Measurements from ENCODE around the gene RTKN.

- TF ChIP-seq CTCF (IDR thresholded peaks at IDR 0.05 in 2 of 3, conservative IDR thresholded peaks at IDR 0.05 in 1 of 3; ENCODE audit: borderline replicate concordance in 1 of 3, insufficient read depth in 1 of 3, low read depth in 2 of 3, low read length in 2 of 3) (no peak), POLR2A (IDR thresholded peaks at IDR 0.05; ENCODE audit: borderline replicate concordance, extremely low read depth, insufficient read depth, insufficient read length) (no peak), EZH2phosphoT487 (IDR thresholded peaks at IDR 0.05; ENCODE audit: borderline replicate concordance) (no peak), POLR2AphosphoS5 (IDR thresholded peaks at IDR 0.05; ENCODE audit: low read depth, low read length) (no peak), ELF1 (IDR thresholded peaks at IDR 0.05; ENCODE audit: borderline replicate concordance, low read depth) (no peak), ZBTB33 (IDR thresholded peaks at IDR 0.05; ENCODE audit: extremely low read depth, insufficient replicate concordance, low read length) (no peak), EZH2 (IDR thresholded peaks at IDR 0.05) (no peak), SRF (IDR thresholded peaks at IDR 0.05; ENCODE audit: low read depth) (no peak), SIN3A (IDR thresholded peaks at IDR 0.05; ENCODE audit: low read depth) (no peak), CEBPB (IDR thresholded peaks at IDR 0.05; ENCODE audit: low read depth) (no peak), SP1 (IDR thresholded peaks at IDR 0.05; ENCODE audit: low read depth) (no peak), YY1 (IDR thresholded peaks at IDR 0.05; ENCODE audit: extremely low read depth, insufficient replicate concordance, low read depth, low read length) (no peak), ZNF274 (IDR thresholded peaks at IDR 0.05; ENCODE audit: low read depth, low read length) (no peak)
Observed at GRCh38 chr2:74414441-74414840, 27.3 kb downstream of the RTKN start.
